NCI-H1105 treated with DMSO at 0.1 percent for 48 hours (cell line): Measurements from ENCODE around the gene SLC4A1AP.
"Not testable (repeated sequence)": the region's sequence is repeated elsewhere in the genome, so short reads cannot be mapped to it uniquely, and the experiment has no call there.

Experiments used
- DNase-seq: peaks from one replicate; lab custom pipeline; 2025; lab: John Stamatoyannopoulos, UW

The SLC4A1AP gene

DNA sequence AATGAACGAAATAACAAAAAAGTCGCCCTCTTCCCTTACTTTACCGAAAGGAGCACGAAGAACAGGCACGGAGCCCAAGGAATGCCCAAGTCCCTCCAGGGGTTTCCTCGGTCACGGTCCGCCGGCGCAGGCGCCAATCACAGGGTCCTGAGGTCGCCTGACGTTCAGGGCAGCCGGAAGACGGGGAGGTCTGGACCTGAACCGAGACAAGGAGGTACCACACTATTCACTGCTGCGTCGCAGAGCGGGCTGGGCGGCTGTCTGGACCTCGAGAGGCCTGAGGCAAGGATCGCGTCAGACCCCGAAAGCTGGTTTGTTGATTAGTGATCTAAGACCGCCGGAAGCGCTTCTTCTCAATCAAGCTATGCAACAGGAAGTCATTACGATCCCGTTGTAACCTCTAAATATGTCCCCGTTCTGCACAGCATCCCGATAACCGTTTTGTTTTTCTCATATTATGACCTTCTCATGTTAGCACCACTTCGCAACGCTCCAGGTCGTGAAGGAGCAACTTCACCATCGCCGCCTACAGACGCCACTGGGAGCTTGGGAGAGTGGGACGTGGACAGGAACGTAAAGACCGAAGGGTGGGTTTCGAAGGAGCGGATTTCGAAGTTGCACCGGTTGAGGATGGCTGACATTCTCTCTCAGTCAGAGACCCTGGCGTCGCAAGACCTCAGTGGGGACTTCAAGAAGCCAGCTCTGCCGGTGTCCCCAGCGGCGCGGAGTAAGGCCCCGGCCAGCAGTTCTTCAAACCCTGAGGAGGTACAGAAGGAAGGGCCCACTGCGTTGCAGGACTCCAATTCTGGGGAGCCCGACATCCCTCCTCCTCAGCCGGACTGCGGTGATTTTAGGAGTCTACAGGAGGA, at the start of gene SLC4A1AP, which contains the start of gene SUPT7L:
Gene SLC4A1AP, plus strand, starts transcription at position 605 of the 869 bp plus-strand sequence. Its CDS starts 26 bp downstream, at position 631.
Gene SUPT7L, minus strand, starts transcription at position 330 of the 869 bp plus-strand sequence. CDS start 1,422 bp downstream, outside the sequence.
- peak; percentile 80 for DNase-seq

GRCh38 chr2:27613985-27614384, 49.7 kb upstream of the SLC4A1AP start:
- DNase-seq, result no peak

DNA sequence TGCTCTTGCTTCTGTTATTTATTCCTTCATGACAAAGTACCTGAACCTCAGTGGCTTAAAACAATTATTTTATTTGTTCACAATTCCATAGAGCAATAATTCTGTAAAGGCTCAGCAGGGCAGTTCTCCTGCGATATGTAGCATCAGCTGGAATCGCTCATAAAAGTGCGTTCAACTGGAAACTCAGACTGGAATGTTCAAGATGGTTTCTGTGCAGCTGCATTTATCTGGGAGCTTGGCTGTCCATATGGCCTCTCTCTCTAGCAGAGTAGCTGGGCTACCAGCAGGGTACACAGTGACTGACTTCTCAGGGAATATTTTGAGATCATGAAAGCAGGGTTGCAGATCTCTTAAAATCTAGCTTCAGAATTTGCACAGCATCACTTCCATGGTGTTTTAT, 48.4 kb upstream of the SLC4A1AP start:
- DNase-seq, result no peak

DNA sequence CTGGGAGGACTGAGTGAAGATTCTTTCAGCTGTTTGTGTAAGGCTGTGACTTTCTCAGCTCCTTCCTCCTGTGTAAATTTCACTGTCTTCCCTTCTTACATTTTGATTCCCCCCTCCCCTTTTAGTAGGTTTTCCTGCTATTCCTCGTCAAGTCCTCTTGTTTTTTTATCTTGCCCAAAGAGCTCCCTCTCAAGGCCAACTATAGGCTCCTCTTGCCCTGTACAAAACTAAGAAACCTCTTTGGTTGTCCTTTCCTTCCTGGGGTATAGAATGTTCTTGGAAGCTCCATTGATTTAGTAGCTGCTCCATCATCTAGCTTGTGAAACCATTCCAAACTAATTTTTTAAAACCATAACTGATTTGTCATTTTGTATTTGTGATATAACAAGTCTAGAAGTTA, 42.2 kb upstream of the SLC4A1AP start:
- no peak for DNase-seq

GRCh38 chr2:27622921-27623384, 40.7 kb upstream of the SLC4A1AP start:
- DNase-seq, result no peak

DNA sequence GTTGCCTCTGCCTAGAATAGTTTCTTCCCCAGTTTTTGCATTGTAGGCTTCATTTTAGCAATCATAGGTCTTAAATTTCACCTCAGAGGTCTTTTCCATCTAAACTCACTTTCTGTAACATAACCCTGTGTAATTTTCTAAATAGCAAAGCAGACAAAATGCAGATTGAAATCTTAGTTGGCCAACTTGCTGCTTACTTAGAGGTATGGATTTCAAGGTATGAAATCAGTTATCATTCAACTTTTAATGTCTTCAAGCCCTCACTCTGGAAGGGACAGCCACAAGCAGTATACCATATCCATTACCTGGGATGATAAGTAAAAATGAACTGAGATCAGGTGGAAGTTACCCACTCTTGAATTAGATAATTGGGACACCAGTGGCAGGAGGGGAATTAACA, 38.7 kb upstream of the SLC4A1AP start:
- no peak for DNase-seq

GRCh38 chr2:27626323-27626722, 37.4 kb upstream of the SLC4A1AP start:
- not testable (repeated sequence) for DNase-seq

DNA sequence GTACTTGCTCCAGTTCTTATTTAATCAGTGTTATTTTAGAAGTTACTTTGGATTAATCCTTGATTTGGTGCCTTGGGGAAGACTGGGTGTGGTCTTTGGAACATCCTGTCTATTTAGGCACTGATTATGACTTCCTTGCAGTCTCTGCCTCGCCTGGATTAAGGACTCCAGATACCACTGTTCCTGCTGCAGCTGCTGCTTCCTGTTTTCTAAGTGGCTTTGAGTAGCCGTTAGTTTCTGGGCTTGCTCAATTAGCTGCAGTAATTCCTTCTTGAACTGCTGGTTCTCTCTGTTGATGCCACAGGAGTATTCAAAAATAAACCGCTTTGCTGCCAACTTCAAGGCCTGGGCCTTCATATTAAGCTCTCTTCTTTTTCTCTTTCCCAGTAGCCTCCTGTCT, 36.8 kb upstream of the SLC4A1AP start:
- DNase-seq, result not testable (repeated sequence)

- DNase-seq, result no peak
These were observed 35.5 kb upstream of the SLC4A1AP start for GRCh38 chr2:27627963-27628766.

DNA sequence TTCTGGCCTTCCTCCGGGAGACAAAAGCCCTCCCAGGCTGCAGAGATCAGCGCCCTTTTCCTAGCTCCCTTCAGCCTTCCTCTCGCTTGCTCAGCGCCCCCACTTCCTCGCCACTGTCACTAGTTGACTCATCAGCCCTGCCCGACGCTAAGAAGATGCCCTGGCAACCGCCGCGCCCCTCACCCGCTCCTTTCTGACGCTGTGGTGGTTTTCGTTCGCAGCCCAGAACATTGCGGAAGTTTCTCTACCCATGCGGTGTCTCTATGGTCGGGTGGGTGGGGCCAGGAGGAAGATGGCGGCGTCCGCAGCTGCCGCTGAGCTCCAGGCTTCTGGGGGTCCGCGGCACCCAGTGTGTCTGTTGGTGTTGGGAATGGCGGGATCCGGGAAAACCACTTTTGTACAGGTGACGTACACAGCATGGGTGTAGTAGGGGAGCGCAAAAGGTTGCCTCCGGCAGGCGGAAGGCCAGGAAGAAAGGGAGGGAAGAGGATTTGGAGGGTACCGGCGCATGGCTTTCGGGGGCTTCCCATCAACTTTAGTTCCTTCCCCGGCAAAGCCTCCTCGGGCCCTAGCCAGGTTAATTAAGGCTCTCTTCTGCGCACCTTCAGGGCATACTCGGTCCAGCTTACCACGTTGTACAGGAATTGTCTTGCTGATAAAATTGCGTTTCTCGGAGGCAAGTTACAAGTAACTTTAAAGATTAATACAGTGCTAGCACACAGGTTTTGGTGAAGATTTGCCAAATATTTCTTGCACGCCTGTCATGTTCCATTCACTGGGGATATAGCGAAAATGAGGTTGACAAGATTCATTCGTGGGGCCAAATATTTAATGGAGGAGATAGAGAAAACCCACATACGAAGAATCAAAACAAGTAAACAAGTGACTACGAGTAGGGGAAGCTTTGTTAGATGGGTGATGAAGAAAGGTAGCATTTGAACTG, 34.7 kb upstream of the SLC4A1AP start, which contains the start of the genes CCDC121 and GPN1:
Gene CCDC121, minus strand, starts transcription at position 246 of the 943 bp plus-strand sequence. CDS start 1,213 bp downstream, outside the sequence.
Gene GPN1, plus strand, starts transcription at position 284 of the 943 bp plus-strand sequence. Its CDS starts 9 bp downstream, at position 293.
- peak; percentile 81 for DNase-seq

DNA sequence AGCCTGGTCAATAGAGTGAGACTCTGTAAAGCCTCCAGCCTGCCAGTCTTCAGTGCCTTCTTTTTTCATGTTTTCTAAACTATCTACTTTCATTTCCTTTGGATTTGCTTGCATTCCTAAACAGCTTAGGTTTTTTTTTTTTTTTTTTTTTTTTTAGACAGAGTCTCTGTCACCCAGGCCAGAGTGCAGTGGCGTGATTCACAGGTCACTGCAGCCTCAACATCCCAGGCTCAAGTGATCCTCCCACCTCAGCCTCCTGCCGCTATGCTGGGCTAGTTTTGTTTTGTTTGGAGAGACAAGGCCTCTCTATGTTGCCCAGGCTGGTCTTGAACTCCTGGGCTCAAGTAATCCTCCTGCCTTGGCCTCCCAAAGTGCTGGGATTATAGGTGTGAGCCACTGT, 33.4 kb upstream of the SLC4A1AP start:
- not testable (repeated sequence) for DNase-seq

DNA sequence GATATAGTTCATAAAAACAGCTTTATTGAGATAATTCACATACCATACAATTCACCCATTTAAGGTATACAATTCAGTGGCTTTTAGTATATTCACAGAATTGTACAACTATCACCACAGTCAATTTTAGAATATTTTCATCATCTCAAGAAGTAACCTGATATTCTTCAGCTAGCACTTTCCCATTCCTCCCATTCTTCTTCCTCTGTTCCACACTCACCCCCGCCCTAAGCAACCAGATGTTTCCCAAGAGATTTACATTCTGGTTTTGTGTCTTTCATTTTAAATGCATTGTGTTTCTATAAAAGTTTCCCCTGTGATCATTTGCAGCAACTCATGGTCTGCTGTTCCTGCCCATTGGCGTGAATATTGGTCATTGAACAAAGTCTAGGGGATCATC, 29.4 kb upstream of the SLC4A1AP start:
- DNase-seq, result no peak

DNA sequence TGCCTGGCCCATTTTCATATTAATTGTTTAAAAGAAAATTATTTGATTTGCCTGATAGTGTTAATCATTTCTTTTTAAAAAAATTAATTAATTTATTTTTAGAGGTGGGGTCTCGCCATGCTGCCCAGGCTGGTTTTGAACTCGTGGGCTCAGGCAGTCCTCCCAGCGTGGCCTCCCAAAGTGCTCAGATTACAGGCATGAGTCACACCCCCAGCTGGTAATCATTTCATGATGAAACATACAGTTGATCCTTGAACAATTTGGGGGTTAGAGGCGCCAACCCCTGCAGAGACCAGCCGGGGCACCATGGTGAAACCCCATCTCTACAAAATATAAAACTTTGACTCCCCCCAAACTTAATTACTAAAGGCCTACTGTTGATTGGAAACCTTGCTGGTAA, 26.9 kb upstream of the SLC4A1AP start:
- DNase-seq, result no peak

DNA sequence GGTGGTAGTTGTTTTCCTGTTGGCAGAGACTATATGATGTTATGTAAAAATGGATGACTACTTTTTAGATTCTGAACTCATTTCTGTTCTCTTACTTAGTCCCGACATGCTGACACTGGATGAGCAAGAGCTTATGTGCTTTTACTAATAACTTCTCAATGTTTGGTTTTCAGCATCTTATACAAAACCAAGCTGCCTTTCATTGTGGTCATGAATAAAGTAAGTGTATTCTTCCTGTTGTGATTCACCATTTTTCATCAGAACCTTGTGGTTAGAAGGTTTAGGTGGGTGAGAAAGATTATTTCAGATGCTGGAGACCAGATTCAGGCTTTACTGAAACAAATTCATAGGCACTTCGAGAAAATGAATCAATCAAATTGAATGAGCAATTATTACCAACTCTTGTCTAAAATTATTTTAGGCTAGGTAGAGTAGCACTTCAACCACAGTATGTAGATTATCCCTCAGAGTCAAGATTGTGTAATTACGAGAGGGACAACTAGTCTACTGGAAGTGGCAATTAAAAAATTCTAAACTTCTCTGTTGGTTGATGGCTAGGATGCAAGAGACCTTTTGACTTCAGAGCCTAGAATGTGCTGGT, 25.6 kb upstream of the SLC4A1AP start:
- no peak for DNase-seq

DNA sequence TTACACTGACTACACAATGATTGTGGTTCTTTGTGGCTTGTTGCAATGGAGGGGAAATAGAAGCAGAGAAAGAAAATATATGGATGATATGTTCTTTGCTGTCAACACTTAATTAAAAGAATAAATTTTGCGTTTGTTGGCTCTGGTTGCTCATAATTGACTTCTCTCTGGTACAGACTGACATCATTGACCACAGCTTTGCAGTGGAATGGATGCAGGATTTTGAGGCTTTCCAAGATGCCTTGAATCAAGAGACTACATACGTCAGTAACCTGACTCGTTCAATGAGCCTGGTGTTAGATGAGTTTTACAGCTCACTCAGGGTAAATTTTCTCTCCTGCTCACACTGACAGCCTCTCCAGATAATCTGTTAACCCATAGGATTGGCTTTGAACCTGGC, 25.0 kb upstream of the SLC4A1AP start:
- DNase-seq, result no peak

- DNase-seq, result no peak
These were observed 22.9 kb upstream of the SLC4A1AP start for GRCh38 chr2:27640722-27641245.

GRCh38 chr2:27645197-27645596, 18.5 kb upstream of the SLC4A1AP start:
- DNase-seq, result no peak

DNA sequence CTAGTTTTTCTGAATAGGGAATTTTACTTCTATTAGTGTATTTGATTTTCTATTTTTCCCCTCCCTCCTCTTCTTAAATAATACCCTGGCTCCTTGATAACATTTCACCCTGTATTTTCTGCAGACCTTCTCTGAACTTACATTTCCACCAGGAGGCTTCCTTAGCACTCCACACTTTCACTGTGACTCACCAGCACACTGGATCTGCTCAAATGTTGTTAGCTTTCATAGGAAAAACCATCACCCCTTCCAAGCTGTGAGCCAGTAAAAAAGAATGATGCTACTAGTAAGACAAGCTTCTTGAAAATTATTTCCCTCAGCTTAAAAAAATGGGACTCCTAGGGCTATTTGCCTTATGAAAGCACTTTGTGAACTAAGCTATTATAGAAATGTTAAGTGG, 16.4 kb upstream of the SLC4A1AP start:
- no peak for DNase-seq

DNA sequence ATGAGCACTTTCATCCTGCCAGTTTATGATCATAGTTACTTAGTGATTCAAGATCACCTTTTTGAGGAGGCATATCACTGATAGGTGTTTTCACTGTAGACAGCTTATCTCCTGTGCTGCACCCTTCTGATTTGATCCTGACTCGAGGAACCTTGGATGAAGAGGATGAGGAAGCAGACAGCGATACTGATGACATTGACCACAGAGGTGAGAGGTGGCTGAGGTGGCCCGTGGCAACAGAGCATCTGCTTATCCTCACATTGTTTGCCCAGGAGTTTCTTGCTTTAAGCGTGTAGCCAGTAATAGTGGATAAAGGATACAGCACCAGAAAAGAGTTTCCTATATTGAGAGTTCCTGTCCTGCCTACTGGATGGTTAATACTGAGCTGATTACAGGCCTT, 16.0 kb upstream of the SLC4A1AP start:
- no peak for DNase-seq

DNA sequence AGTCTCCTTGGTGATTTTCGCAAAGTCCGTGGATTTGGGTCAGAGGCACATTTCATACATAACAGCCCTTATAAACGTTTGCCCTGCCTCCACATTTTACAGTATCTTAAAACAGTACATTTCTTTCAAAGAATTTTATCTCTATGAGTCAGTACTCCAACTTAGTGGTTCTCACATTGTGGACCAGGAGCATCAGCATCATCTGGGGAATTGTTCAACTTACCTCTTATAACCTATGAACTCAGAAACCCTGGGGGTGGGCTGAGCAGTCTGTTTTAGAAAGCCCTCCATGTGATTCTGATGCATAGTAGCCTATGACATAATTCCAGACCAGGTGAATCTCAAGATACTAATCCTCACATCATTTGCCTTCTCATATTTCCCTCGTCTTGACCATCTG, 12.6 kb upstream of the SLC4A1AP start:
- no peak for DNase-seq

- DNase-seq, result no peak
These were observed 11.3 kb upstream of the SLC4A1AP start for GRCh38 chr2:27652341-27652740.
